Upper lobe of left lung (tissue), 6 donors: ENCODE measurements around the gene PEX14. TPM values are rescaled to one million over a fixed set of nuclear protein-coding genes. Genes with fewer than 3 reads are reported as not detected.

Experiments
- ATAC-seq, 2 donors: fragments of 200-7000 bp; cut with Tn5 transposase; one replicate each; pipeline ENCODE4 v1.9.1; 2022; ENCODE audit warnings: mild to moderate bottlenecking in 2 of 2, moderate library complexity in 2 of 2; ENCODE audit not compliant: low FRiP score in 2 of 2
- DNase-seq, 2 donors: peaks; one replicate each; pipeline ENCODE4 v3.0.0-alpha.2; 2019 to 2020
- H3K27ac ChIP-seq, 4 donors: fragments of 200-600 bp; sonication (generic); one replicate each; pipeline ENCODE4 v1.5.1; 2016 to 2019
- H3K27me3 ChIP-seq, 4 donors: fragments of 200-600 bp; sonication (generic); one replicate each; pipeline ENCODE4 v1.5.1; 2017 to 2019
- H3K36me3 ChIP-seq, 4 donors: fragments of 200-600 bp; sonication (generic); one replicate each; pipeline ENCODE4 v1.5.1; 2016 to 2019
- H3K4me1 ChIP-seq, 4 donors: fragments of 200-600 bp; sonication (generic); one replicate each; pipeline ENCODE4 v1.5.1; 2018 to 2019
- H3K4me3 ChIP-seq, 4 donors: fragments of 200-600 bp; sonication (generic); one replicate each; pipeline ENCODE4 v1.5.1; 2017 to 2019; ENCODE audit warnings: mild to moderate bottlenecking in 2 of 4, moderate library complexity in 1 of 4
- H3K9me3 ChIP-seq, 4 donors: fragments of 200-600 bp; sonication (generic); one replicate each; pipeline ENCODE4 v1.5.1; 2018 to 2019
- CTCF ChIP-seq, 6 experiments: fragments of 450-650 bp in 4 of 6; fragments of 200-600 bp in 2 of 6; sonication (generic) in 2 of 6; IDR thresholded peaks; one replicate each; pipeline ENCODE4 v1.5.1; 2016 to 2019; ENCODE audit warnings: antibody characterized with exemption in 6 of 6
- EP300 ChIP-seq, 4 donors: sonication (generic); formaldehyde crosslinking; IDR thresholded peaks; one replicate each; pipeline ENCODE4 v1.5.1; 2017; ENCODE audit warnings: antibody characterized with exemption in 4 of 4, control low read depth in 2 of 4
- POLR2A ChIP-seq, 4 donors: fragments of 450-650 bp; IDR thresholded peaks; one replicate each; pipeline ENCODE4 v1.5.1; 2016 to 2017; ENCODE audit warnings: antibody characterized with exemption in 4 of 4, mild to moderate bottlenecking in 2 of 4
- POLR2AphosphoS5 ChIP-seq, 2 donors: sonication (generic); formaldehyde crosslinking; IDR thresholded peaks; one replicate each; pipeline ENCODE4 v1.5.1; 2017; ENCODE audit warnings: antibody characterized with exemption in 2 of 2
- WGBS, 2 donors: methylation state at CpG; one replicate each; pipeline ENCODE4 v1.1.5; 2017 to 2018; 5-methylcytosine and 5-hydroxymethylcytosine counted together
- total RNA-seq, 6 donors: library from RNA; depleted of rRNA in 4 of 6; stranded (reverse); fragments of >200 nt in 4 of 6; gene quantifications; one replicate each; pipeline versions ENCODE4 v1.1.0 to v1.2.1, GENCODE V29; 2016 to 2021
- donor health status: DM: no; HTN: no; CAD: no; lungs with moderate emphysema.
- donor health status: DM: no; HTN: yes; CAD: no; lungs with severe emphysema.

The PEX14 gene
- total RNA-seq, 6 donors from 2014 or later, result 21.2 to 43.0 (median 29.9) TPM

GRCh38 chr1:10602936-10603335 lies 128.2 kb downstream of the PEX14 start:
- Histone ChIP-seq H3K27ac (no peak overlapping the region), H3K4me3 (no peak overlapping the region), H3K9me3 (no peaks in the 10 kb centered on the region), H3K27me3 (no peaks in the 10 kb centered on the region), H3K36me3 (peaks cover 0 to 3% (median 0%) of the 10 kb centered on the region in 4 donors), H3K4me1 (peaks cover 0 to 4% (median 0%) of the 10 kb centered on the region in 4 donors)
- ATAC-seq (no peak), DNase-seq (no peak)
- WGBS, 2 donors, result 93 to 94% methylated on average over 3 of the region's 3 CpGs
- TF ChIP-seq CTCF (IDR thresholded peaks at IDR 0.05), result no peak
- TF ChIP-seq EP300 (IDR thresholded peaks at IDR 0.05), result no peak
- TF ChIP-seq POLR2A (IDR thresholded peaks at IDR 0.05), result no peak
- no peak for TF ChIP-seq POLR2AphosphoS5 (IDR thresholded peaks at IDR 0.05)

- no peaks in the 10 kb centered on the region for H3K36me3 ChIP-seq
- H3K4me3 ChIP-seq, result no peak overlapping the region
- H3K4me1 ChIP-seq, result no peaks in the 10 kb centered on the region
- TF ChIP-seq CTCF (IDR thresholded peaks at IDR 0.05) (no peak), EP300 (IDR thresholded peaks at IDR 0.05) (no peak), POLR2A (IDR thresholded peaks at IDR 0.05) (no peak), POLR2AphosphoS5 (IDR thresholded peaks at IDR 0.05) (no peak)
- DNase-seq (no peak), ATAC-seq (no peak)
- 93 to 96% methylated on average over 6 to 7 of the region's 7 CpGs for WGBS, 2 donors
- H3K27me3 ChIP-seq, result no peaks in the 10 kb centered on the region
- no peak overlapping the region for H3K27ac ChIP-seq
- no peaks in the 10 kb centered on the region for H3K9me3 ChIP-seq
These were observed 130.2 kb downstream of the PEX14 start for GRCh38 chr1:10604966-10605365.

- Histone ChIP-seq H3K9me3 (no peaks in the 10 kb centered on the region), H3K27me3 (no peaks in the 10 kb centered on the region), H3K36me3 (no peaks in the 10 kb centered on the region), H3K4me1 (no peaks in the 10 kb centered on the region), H3K27ac (no peak overlapping the region), H3K4me3 (no peak overlapping the region)
- DNase-seq, result no peak
- ATAC-seq, result no peak
- no peak for TF ChIP-seq POLR2AphosphoS5 (IDR thresholded peaks at IDR 0.05)
- TF ChIP-seq EP300 (IDR thresholded peaks at IDR 0.05), result no peak
- 94% methylated on average over 7 of the region's 7 CpGs for WGBS, 2 donors
These were observed 131.3 kb downstream of the PEX14 start for GRCh38 chr1:10606064-10606463.

GRCh38 chr1:10607228-10607627 lies 132.5 kb downstream of the PEX14 start:
- ATAC-seq (no peak), DNase-seq (no peak)
- Histone ChIP-seq H3K27me3 (no peaks in the 10 kb centered on the region), H3K9me3 (no peaks in the 10 kb centered on the region), H3K27ac (no peak overlapping the region), H3K4me3 (no peak overlapping the region), H3K4me1 (no peaks in the 10 kb centered on the region), H3K36me3 (no peaks in the 10 kb centered on the region)
- no peak for TF ChIP-seq POLR2A (IDR thresholded peaks at IDR 0.05)
- TF ChIP-seq CTCF (IDR thresholded peaks at IDR 0.05), result no peak
- TF ChIP-seq EP300 (IDR thresholded peaks at IDR 0.05), result no peak
- no peak for TF ChIP-seq POLR2AphosphoS5 (IDR thresholded peaks at IDR 0.05)
- 66 to 74% methylated on average over 3 of the region's 3 CpGs for WGBS, 2 donors

- Histone ChIP-seq H3K4me3 (no peak overlapping the region), H3K4me1 (no peaks in the 10 kb centered on the region), H3K36me3 (no peaks in the 10 kb centered on the region), H3K27ac (no peak overlapping the region), H3K9me3 (no peaks in the 10 kb centered on the region), H3K27me3 (no peaks in the 10 kb centered on the region)
- no peak for DNase-seq
- no peak for TF ChIP-seq EP300 (IDR thresholded peaks at IDR 0.05)
- no peak for TF ChIP-seq POLR2A (IDR thresholded peaks at IDR 0.05)
- TF ChIP-seq CTCF (IDR thresholded peaks at IDR 0.05), result no peak
- no peak for TF ChIP-seq POLR2AphosphoS5 (IDR thresholded peaks at IDR 0.05)
- 92 to 96% methylated on average over 2 of the region's 2 CpGs for WGBS, 2 donors
- ATAC-seq, result no peak
These were observed 133.9 kb downstream of the PEX14 start for GRCh38 chr1:10608690-10609089.
